Transverse colon (tissue), 4 donors: ENCODE data around the gene PXT1.

Experiments used
- EP300 ChIP-seq: sonication (generic); formaldehyde crosslinking; IDR thresholded peaks from one replicate; pipeline ENCODE4 v1.6.1; 2017; ENCODE audit warnings: antibody characterized with exemption, low read depth
- POLR2A ChIP-seq: fragments of 450-650 bp; IDR thresholded peaks from one replicate; pipeline ENCODE4 v1.6.1; 2016; ENCODE audit warnings: antibody characterized with exemption, mild to moderate bottlenecking, moderate library complexity
- POLR2AphosphoS5 ChIP-seq, 3 donors: sonication (generic); formaldehyde crosslinking; IDR thresholded peaks; one replicate each; pipeline ENCODE4 v1.6.1; 2016; ENCODE audit warnings: antibody characterized with exemption in 3 of 3
- TF ChIP-seq, protein P1 (sequence below), 5 experiments: fragments of 200-600 bp in 3 of 5; fragments of 450-650 bp in 2 of 5; sonication (generic) in 3 of 5; IDR thresholded peaks; 1 replicate in 2 of 5; 2 replicates in 3 of 5; pipeline ENCODE4 v1.5.1; 2016 to 2017; ENCODE audit warnings: antibody characterized with exemption in 5 of 5, inconsistent platforms in 3 of 5, mild to moderate bottlenecking in 2 of 5, moderate library complexity in 1 of 5

DNA sequence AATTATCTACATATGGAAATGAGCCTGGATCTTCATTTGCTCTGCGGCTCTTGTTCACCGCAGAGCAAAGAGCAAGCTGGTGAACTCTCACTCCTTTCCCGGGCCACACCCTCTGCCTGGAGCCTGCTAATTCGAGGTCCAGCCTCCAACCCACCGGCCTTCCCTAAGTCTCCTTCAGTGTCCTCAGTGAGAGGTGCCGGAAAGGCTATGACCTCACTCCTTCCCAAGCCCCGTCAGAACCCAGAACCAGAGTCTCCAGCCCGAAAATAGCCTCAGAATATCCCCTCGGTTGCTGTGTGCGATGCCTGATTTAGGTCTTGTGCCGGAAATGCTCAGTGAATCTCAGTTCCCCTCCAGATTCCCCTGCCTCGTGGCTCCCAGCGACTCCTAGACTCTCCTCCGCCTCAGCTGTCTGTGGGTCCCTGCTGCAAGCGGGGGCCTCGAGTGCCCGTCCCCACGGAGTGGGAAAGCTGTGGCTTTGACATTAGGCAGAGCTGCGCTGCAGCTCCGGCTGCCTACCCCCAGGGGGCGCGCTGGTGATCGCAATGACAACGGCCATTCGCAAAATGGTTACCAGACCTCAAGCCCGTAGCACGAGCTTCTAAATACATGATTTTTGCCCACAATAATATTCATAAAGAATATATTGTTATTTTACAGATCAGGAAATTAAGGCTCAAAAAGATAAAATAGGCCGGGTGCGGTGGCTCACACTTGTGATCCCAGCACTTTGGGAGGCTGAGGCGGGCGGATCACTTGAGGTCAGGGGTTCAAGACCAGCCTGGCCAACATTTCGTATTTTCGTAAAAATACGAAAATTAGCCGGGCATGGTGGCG is 101.8 kb downstream of the PXT1 start:
- TF ChIP-seq, protein P1, sequence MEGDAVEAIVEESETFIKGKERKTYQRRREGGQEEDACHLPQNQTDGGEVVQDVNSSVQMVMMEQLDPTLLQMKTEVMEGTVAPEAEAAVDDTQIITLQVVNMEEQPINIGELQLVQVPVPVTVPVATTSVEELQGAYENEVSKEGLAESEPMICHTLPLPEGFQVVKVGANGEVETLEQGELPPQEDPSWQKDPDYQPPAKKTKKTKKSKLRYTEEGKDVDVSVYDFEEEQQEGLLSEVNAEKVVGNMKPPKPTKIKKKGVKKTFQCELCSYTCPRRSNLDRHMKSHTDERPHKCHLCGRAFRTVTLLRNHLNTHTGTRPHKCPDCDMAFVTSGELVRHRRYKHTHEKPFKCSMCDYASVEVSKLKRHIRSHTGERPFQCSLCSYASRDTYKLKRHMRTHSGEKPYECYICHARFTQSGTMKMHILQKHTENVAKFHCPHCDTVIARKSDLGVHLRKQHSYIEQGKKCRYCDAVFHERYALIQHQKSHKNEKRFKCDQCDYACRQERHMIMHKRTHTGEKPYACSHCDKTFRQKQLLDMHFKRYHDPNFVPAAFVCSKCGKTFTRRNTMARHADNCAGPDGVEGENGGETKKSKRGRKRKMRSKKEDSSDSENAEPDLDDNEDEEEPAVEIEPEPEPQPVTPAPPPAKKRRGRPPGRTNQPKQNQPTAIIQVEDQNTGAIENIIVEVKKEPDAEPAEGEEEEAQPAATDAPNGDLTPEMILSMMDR (IDR thresholded peaks at IDR 0.05), result peak; percentile 98 to 99 (median 98)
- TF ChIP-seq POLR2AphosphoS5 (IDR thresholded peaks at IDR 0.05), result peak in 2 of 3 donors; percentile 20 to 23
- peak; percentile 45 for TF ChIP-seq POLR2A
- no peak for TF ChIP-seq EP300
